ENCODE results near the gene AK8.

Gene AK8, protein sequence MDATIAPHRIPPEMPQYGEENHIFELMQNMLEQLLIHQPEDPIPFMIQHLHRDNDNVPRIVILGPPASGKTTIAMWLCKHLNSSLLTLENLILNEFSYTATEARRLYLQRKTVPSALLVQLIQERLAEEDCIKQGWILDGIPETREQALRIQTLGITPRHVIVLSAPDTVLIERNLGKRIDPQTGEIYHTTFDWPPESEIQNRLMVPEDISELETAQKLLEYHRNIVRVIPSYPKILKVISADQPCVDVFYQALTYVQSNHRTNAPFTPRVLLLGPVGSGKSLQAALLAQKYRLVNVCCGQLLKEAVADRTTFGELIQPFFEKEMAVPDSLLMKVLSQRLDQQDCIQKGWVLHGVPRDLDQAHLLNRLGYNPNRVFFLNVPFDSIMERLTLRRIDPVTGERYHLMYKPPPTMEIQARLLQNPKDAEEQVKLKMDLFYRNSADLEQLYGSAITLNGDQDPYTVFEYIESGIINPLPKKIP

DNA sequence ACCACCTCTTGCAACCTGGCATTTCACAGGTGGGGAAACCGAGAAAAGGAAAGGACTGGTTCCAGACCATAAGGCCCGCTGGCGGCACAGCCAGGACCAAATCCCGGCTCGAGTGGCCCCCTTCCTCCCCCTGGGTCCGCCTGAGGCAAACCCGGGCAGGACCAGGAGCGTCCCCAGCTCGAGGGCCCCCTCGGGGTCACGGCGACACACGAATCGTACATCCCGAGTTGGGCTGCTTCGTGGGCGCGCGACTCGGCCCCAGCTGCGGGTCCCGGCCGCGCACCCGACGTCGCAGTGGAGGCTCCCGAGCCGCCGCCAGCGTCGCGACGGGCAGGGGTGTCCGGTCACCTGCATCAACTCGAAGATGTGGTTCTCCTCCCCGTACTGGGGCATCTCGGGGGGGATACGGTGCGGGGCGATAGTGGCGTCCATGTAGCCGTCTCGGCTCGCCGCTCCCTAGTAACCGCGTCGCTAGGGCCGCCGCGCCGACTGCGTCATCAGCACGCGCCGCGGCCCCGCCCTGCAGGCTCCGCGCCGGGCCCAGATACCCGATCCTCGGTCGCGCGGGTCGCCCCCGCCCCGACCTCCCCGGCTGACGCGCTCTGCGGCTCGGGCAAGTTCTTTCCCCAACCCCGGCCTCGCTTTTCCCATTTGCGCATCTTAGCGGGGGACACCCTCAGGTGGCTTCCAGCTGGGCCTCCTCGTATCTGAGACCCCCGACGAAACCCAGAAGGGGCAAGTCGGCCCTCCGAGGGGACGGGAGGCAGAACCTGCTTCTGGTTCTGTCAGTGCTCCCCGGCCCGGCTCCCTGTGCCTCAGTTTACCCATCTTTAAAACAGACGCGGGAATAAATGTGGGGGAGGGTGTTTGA is at the start of gene AK8:
Gene AK8, minus strand, starts transcription at position 461 of the 871 bp plus-strand sequence. Its CDS starts 29 bp downstream, at position 432.
- peak in 1 of 2 experiments; percentile 41 for DNase-seq

DNA sequence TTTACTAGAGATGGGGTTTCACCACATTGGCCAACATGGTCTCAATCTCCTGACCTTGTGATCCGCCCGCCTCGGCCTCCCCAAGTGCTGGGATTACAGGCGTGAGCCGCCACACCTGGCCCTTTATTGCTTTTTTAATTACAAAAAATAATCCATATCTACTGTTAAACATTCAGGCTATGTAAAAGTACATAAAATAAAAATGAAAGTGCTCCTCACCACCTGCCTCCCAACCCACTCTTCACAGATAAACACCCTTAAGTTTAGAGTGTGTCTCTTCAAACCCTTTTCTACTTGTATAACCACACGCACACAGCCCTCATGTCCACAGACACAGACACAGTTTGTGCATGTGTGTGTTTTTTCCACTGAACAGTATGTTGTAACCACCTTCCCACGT is 49.6 kb upstream of the AK8 start:
- DNase-seq = no peak

DNA sequence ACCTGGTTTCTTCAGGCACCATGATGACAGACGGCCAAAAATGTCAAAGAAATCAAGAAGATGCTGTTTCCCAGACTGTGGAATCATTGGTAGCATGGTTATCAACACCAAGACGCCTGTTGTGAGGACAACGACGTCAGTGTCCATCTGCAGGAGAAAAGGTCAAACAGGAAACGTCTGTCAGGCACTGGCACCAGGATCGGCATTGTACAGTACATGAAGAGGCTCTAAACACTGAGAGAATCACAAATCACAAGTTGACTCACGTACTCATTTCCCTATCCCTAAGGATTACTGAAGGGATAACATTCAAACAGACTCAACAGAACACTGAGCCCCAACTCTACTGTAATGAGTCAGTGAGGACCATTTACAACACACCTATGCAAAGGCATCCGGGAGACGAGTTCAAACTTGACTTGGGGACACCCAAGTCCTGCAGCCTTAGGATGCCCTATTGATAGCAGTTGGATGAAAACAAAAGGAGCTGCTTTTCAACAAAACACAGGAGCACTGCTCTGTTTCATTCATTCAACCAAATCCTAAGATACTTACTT is 45.3 kb upstream of the AK8 start:
- DNase-seq = no peak

DNA sequence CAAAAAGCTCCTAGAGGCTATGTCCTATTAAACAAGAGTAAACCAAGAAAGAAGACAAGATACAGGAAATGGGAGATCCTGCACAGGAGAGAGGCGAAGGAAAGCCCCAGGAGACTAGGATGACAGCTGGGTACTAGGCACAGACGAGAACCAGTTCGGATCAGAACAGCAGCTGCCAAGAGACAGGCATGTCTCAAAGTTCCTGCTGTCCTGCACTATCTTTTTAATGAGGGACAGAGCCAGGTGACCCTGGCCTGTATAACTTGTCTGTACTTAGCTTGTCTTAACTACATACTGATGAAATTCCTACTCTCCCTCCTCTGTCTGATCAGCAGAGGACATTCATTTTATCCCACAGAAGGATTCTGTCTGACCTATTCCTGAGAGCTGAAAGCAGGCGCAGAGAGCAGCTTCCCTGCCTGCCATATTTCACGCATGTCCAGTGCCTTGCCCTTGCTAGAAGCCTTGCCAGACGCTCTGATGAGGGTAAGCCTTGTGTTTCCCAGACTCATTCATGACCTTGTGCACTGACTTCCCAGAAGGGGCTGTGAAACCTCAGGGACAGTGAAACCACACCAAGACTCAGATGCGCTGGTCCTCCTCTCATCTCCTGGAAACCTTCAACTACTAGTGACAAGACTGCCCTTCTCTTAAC is 41.7 kb upstream of the AK8 start:
- no peak for DNase-seq

DNA sequence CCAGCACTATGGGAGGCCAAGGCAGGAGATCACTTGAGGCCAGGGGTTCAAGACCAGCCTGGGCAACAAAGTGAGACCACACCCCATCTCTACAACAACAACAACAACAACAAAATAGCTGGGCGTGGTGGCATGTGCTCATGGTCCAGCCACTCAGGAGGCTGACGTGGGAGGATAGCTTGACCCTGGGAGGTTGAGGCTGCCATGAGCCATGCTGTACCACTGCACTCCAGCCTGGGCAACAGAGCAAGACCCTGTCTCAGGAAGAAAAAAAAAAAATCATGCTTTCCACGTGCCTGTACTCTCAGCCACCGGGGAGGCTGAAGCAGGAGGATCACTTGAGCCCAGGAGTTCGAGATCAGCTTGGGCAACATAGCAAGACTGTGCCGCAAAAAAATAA is 36.8 kb upstream of the AK8 start:
- no peak for DNase-seq

DNA sequence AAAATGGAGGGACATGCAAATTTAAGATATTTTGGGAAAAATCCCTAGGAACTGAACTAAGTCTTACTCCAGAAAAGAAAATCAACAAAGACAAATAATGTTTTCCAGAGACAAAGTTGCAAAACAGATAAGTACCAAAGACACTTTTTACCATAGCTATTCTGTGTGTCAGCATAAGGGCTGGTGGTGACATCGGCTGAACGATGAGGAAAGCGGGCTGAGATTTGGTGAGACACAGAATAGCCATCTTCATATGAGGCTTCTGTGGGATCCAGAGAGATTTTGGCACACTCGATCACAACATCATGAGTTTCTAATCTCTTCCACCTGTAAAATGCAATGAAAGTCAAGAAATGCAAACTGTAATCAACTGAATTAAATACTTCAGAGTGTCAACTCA is 34.0 kb upstream of the AK8 start:
- no peak for DNase-seq

DNA sequence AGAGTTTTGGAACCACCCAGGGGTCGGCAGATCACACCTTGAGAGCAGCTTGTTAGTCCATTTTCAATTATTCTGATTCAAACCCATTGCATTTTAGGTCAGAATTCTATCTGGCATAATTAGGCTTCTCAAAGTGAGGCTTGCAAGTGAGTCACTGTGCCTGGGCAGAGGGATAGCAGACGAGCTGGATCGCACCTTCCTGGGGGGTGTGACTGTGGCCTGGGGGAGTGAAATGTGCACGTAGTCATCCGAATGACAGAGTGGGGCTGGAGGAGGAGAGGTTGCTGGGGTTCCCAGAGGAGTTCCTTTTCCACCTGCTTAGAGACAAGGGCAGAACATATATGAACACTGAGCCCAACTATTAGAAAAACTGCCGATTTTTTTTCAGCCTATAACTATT is 32.3 kb upstream of the AK8 start:
- DNase-seq = no peak

DNA sequence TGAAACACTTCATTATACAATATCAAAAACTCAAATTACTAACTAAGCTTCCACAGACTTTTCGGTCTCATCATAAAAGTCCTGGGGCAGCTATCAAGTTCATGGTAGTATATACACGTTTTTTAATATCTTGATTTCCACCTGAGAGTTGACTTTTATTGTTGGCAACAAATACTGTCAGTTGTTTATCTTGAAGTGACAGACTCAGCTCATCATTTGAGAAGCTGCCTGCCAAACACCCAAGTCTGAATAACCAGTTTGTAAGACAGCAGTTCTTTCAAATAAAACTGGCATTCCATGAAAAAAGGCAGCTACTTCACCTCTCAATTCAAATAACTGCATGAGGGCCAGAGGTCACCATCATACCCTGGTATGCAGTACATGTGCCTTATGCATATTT is 31.2 kb upstream of the AK8 start:
- no peak for DNase-seq

DNA sequence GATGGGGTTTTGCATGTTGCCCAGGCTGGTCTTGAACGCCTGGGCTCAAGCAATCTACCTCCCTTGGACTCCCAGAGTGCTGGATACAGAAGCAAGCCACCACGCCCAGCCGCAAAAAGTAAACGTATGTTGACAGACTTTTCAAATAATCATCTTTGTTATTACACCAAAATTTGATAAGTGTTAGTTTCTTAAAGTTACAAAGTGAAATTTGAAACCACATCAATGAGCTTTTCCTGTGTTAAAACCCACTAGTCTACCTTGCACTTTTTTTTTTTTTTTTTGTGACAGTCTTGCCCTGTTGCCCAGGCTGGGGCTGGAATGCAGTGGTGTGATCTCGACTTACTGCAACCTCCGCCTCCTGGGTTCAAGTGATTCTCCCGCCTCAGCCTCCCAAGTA is 30.6 kb upstream of the AK8 start:
- no peak for DNase-seq

DNA sequence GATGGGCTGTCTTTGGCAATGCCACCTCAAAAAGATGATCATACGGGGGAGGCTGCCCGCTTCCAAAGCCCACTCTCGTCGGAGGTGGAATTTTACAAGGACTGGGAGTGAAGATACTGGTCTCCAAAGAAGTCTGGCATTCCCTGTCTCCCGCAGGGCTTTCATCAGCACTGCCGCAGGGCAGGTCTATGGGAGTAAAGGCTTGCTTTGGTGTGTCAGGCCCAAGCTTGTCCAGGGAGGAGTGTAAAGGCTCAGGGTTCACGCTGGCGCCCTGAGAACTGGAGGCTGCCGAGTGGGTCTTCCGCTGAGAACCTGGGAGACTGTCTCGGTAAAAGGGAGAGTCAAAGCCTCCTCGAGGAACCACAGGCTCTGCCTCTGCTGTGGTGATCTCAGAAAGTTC is 27.6 kb upstream of the AK8 start:
- DNase-seq = no peak

DNA sequence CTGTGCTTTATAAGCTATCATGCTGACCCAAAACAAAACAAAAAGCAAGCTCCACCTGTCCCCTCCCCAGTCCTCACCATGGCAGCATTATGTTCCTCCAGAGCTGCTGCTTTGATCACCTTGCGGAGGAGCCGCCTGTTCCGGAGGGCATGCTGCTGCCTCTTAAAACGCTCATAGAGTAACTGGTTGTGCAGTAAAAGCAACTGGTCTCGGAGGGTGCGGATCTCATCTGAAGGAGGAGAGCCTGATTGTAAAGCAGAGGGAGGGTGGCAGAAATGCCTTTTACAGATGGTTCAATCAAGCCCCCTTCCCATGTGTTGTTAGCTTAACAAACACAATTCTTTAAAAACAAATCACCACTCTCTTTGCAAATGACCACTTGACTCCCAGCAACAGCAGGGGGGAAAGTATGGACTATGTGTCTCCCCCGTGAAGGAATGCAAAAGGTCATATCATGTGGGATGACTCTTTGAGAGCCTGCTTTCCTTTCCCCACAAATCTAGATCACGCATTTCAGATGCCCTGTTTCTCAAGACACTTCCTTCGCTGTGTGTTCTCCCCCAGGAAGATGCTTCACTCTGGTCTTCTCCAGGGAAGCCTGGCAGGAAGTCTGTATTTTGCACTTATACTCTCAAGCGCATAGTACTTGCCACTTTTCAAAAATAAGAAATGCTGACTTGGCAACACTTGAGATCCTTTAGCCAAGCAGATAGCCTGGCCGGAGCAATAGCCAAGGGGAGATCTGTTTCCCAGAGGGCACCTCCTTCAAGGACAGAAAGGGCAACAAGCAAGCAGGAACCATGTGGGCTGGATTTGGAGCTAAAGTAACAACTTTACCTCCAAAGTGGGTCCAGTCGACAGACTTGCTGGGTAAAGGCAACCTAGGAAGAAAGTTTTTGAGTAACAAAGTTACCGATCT is 25.7 kb upstream of the AK8 start:
- no peak for DNase-seq

DNA sequence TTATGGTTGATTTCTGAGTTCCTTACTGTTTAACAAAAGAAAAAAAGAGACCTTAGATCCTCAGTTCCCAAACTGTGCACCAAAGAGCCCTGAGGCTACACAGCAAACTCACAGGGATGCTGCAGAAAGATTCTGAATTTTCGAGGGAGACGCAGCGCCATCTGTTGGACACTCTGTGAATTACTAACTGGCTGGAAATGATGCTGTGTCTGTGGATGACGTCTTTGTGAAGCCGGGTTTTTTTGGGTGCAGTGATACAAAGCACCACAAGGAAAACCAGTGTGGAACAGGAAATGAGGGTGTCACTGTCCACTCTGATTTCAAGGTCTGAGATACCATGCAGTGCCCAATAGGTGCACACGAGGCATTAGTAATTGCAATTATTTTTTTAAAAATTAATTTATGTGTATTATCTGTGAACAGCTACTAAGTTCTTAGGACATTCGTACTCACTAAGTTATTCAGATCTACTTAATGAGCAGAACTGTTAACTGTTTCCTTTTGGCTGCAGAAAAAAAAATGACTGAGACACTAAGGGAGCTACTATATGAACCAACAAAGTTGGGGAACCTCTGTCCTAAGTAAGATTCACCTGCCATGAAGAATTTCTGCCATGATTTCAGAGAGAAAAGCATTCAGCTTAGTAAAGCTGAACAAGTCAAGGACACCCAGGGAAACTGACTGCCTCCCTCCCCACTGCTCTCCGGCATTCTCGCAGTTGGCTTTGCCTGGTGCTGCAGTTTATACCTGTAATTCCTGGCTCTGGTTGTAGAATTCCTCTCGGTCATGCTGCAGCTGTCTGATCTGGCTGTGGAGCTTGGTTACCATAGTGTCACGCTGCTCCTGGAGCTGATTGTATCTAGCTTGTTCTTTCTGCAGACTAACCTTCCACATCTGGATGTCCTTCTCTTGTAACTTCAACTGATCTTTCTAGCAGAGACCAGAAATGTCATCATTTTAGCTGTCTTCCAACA is 24.1 kb upstream of the AK8 start:
- peak; percentile 64 to 76 for DNase-seq

DNA sequence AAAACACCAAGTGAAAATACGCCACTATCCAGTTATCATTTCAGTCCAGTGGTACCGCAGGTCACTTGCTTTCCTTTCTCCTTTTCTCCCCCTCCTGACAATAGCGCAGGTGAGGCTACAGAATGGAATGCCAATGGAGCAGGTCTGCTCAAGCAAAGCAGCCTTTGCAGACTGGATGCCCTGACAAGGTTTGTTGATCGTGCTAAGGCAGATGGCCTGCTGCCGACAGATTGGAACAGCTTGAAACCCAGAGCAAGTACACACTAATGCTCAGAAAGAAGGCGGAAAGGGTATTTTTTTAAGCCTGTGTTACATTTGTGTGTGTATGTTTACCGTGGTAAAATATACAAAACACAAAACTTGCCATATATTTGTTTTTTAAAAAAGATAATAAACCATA is 20.0 kb upstream of the AK8 start:
- DNase-seq = no peak

DNA sequence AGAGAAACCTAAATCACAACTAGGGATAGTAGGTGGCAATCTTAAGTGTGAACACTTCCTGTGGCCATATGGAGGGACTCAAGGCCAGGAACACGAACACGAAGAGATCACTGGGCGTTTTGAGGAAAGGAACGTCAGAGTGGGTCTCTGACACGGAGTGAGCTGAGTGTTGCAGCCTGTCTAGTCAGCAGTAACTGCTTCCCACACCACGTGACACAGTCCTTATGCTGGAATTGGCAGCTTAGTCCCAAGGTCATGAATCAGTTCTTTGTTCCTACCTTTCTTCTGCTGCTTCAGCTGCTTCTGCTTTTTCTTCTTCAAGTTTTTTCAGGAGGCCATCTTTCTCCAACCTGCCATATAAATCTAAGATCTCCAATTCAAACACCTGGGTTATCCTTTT is 18.8 kb upstream of the AK8 start:
- no peak for DNase-seq

DNA sequence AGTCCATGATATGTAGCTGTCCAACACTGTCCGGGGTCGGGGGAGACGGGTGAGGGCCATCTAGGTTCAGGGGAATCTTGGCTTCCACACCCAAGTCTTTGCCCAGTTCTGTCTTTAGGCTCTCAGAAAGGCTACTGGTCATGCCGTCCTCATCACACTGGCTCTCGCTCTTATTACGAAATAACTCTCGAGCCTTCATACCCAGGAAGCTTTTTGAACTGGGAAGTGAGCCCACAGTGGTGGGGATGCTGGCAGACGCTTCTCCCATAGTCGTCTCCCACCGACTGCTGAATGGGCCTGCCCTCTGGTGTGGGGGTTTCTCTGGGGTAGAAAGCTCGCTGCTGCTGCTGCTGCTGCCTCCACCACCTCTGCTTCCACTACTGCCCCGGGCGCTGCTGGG is 18.2 kb upstream of the AK8 start:
- DNase-seq = no peak

DNA sequence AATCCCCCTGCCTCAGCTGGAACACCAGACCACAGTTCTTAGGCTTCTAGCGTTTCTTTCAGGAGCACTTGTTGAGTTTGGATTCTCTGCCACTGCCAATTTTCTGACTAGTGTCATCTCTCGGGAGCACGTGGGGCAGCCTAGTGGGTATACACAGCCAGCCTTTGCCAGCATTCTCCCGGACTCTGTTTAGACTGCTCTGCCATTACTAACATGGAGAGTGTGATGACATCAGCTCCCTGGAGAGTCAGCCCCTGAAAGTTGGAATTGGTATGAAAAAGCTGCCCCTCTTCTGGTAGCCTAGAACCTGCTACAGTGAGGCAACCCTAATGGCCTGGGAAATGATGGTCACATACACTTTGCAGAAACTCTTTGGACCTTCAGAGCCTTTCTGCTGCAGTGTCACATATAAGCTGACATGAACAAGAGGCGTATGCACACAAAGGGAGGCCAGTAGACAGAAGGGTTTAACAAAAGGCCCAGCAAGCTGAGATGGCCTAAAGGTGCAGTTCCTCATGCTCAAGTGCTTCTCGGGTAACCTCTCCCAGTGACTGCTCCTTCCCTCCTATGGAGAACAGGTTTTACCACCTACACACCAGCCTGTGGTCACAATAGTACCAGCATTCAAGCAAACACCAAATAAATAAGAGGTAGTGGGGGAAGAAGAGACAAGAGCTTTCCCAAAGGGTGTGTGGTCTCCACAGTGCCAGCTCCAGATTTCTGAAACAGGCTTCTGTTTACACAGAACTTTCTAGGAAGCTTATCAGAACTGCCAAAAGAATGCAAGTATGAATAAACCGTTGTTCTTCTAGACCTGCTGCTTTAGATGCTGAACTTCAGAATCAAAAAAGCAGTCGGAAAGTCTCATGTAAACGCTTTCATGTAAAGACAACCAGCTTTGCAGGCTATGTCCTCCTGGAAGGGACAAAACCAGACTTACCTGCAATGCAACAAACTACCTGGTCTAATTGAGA is 17.1 kb upstream of the AK8 start:
- DNase-seq = no peak

DNA sequence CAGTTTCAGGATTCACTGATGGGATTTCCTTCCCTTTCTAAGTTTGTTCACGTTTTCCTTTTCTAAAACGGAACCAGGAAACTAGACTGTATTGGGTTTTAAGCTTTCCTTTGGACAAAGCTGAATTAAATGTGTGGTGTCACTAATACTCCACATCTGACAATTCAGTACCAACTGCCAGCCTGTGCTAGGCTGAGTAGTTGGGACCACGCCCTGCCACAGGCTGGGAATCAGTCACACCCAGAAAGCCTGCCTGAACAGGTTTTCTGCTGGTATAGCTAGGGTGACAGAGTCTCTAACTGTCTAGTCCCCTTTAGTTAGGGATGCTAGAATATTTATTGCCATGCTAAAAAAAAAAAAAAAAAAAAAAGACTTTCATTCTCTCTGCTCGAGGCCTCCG is 16.3 kb upstream of the AK8 start:
- DNase-seq = no peak

DNA sequence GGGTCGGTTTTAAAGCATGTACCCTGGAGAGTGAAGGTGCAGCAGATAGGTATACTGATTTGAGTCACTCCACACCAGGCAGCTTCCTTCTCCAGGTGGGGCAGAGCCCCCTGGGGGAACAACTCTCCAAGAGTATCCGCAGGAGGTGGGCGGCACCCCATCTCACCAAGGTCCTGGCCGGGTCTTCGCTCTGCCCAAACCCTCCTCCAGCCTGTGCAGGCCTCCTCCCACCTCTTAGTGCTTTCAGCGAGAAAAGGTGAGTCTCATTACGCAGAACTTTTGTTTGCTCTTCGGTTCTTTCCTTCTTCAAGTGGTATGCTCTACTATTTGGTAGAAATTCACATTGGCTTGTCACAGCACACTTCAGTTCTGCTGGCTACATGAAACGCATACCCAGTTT is 14.3 kb upstream of the AK8 start:
- DNase-seq = no peak

DNA sequence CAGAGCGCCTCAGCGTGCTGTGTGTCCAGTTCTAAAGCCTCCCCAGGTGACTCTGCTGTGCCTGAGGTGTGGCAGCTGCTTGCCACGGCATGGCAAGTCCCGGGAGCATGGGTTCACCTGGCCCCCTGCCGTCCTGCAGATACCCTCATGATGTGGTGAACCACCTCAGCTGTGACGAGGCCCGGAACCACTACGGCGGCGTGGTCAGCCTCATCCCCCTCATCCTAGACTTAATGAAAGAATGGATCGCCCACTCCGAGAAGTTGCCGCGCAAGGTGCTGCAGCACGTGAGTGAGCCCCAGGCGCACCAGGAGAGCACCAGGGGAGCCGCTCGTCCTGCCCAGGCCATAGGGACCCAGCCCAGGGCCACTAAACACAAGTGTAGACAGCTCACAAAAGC is 10.1 kb upstream of the AK8 start:
- no peak for DNase-seq

Data from SHP77 (cell line).